ENCODE measurements around the gene EIF2S3. TPM values are rescaled to one million over a fixed set of nuclear protein-coding genes. Genes with fewer than 3 reads are reported as not detected.

The EIF2S3 gene
- total RNA-seq, 1 experiment from 2014 or later, result 225 TPM

DNA sequence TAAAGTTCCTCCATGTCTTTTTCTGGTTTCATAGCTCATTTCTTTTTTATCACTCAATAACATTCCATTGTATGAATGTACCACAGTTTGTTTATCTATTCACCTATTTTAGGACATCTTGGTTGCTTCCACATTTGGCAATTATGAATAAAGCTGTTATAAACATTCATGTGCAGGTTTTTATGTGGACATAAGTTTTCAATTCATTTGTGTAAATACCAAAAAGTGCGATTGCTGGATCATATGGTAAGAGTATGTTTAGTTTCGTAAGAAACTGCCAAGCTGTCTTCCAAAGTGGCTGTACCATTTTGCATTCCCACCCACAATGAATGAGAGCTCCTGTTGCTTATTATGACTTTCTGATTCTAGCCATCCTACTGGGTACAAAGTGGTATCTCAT, 58.4 kb downstream of the EIF2S3 start:
- no TSS peak for BruUV-seq (replicated peaks)
- ChIA-PET CTCF (no interaction called here), POLR2A (ENCODE audit: low non-redundant PET) (interaction anchor here (0.5 kb wide), 1 partner anchor 59 kb away, joined by 12 read pairs; no protein-coding TSS in a partner anchor)

DNA sequence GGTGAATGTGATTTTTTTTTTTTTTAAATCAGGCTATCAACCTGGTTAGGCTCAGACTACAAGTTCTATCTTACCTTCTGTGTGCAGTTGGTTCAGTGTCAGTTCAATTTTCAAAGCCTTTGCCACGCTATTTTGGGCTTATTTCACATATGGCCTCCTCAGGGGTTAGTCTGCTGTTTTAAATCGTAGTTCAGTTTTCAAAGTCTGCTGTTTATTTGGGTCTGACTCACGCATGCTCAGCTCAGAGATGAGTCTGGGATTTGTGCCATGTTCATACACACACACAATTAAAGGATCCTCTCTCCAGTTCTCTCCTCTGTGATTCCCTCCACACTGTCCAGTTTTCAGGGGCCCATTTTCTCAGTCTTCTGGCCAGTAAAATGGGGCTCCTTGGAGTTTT, 62.5 kb downstream of the EIF2S3 start:
- ChIA-PET POLR2A (ENCODE audit: low non-redundant PET) (interaction anchor here (0.6 kb wide), 1 partner anchor 1041 kb away, joined by 3 read pairs; no protein-coding TSS in a partner anchor), CTCF (no interaction called here)
- BruUV-seq (replicated peaks), result no TSS peak
- TF ChIP-seq EZH2 (IDR thresholded peaks at IDR 0.05; ENCODE audit: borderline replicate concordance, low read depth, low read length, poor library complexity, severe bottlenecking), result no peak
- TF ChIP-seq, protein P1, sequence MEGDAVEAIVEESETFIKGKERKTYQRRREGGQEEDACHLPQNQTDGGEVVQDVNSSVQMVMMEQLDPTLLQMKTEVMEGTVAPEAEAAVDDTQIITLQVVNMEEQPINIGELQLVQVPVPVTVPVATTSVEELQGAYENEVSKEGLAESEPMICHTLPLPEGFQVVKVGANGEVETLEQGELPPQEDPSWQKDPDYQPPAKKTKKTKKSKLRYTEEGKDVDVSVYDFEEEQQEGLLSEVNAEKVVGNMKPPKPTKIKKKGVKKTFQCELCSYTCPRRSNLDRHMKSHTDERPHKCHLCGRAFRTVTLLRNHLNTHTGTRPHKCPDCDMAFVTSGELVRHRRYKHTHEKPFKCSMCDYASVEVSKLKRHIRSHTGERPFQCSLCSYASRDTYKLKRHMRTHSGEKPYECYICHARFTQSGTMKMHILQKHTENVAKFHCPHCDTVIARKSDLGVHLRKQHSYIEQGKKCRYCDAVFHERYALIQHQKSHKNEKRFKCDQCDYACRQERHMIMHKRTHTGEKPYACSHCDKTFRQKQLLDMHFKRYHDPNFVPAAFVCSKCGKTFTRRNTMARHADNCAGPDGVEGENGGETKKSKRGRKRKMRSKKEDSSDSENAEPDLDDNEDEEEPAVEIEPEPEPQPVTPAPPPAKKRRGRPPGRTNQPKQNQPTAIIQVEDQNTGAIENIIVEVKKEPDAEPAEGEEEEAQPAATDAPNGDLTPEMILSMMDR (conservative IDR thresholded peaks at IDR 0.05; ENCODE audit: low read depth, low read length), result no peak
- no peak overlapping the region for H3K4me3 ChIP-seq (ENCODE audit: low read depth, low read length, poor library complexity, severe bottlenecking)
- no peaks in the 10 kb centered on the region for H3K9me3 ChIP-seq (ENCODE audit: low read depth, low read length, poor library complexity, severe bottlenecking)
- H3K27ac ChIP-seq (ENCODE audit: low read depth, low read length, poor library complexity, severe bottlenecking), result no peak overlapping the region
- no peaks in the 10 kb centered on the region for H3K4me1 ChIP-seq (ENCODE audit: insufficient read depth, low read length, poor library complexity, severe bottlenecking)
- H3K27me3 ChIP-seq (replicated peaks; ENCODE audit: insufficient read depth, low read depth, low read length, poor library complexity), result no peaks in the 10 kb centered on the region
- DNase-seq (ENCODE audit: low spot score), result peak; percentile 40
- H3K36me3 ChIP-seq (ENCODE audit: insufficient read depth, low read length, poor library complexity, severe bottlenecking), result no peaks in the 10 kb centered on the region
- intact Hi-C loops (cut with micrococcal nuclease; ENCODE audit: unreplicated experiment), result no loop called here

More for the DNA sequence above, 58.4 kb downstream of the EIF2S3 start:
- no peak overlapping the region for H3K27ac ChIP-seq (ENCODE audit: low read depth, low read length, poor library complexity, severe bottlenecking)
- H3K4me3 ChIP-seq (ENCODE audit: low read depth, low read length, poor library complexity, severe bottlenecking), result no peak overlapping the region
- no peaks in the 10 kb centered on the region for H3K9me3 ChIP-seq (ENCODE audit: low read depth, low read length, poor library complexity, severe bottlenecking)
- peaks cover 1% of the 10 kb centered on the region for H3K27me3 ChIP-seq (replicated peaks; ENCODE audit: insufficient read depth, low read depth, low read length, poor library complexity)
- H3K36me3 ChIP-seq (ENCODE audit: insufficient read depth, low read length, poor library complexity, severe bottlenecking), result no peaks in the 10 kb centered on the region
- DNase-seq (ENCODE audit: low spot score), result no peak
- no peak for TF ChIP-seq EZH2 (IDR thresholded peaks at IDR 0.05; ENCODE audit: borderline replicate concordance, low read depth, low read length, poor library complexity, severe bottlenecking)
- TF ChIP-seq, protein P1 (conservative IDR thresholded peaks at IDR 0.05; ENCODE audit: low read depth, low read length), result no peak
- intact Hi-C loops (cut with micrococcal nuclease; ENCODE audit: unreplicated experiment), result no loop called here
- H3K4me1 ChIP-seq (ENCODE audit: insufficient read depth, low read length, poor library complexity, severe bottlenecking), result no peaks in the 10 kb centered on the region

DNA sequence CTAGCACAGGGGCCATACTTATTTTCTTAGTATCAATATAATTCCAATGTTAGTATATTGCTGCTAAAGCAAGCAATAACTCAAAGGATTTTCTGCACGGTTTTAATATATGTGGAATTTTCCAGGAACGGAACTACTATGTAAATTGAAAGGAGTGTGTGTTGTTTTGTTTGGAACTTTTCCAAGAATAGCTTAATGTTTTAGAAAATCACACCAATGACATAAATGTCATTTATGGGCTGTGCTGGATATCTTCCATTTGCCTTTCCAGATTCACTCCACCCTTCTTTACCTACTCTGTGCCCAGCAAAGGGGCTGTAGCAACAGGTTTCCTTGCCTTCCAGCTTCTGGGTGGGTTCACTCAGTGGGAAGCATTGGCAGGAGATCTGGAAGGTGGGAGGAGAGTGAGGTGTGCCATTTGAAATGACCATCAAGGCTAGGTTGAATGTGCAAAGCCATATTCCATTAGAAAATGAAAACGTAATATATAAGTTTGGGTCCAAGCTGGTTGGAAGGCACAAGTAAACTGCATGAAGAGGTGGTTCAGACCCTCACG, 69.6 kb downstream of the EIF2S3 start:
- H3K27me3 ChIP-seq (replicated peaks; ENCODE audit: insufficient read depth, low read depth, low read length, poor library complexity), result no peaks in the 10 kb centered on the region
- TF ChIP-seq EZH2 (IDR thresholded peaks at IDR 0.05; ENCODE audit: borderline replicate concordance, low read depth, low read length, poor library complexity, severe bottlenecking), result no peak
- TF ChIP-seq, protein P1 (conservative IDR thresholded peaks at IDR 0.05; ENCODE audit: low read depth, low read length), result no peak
- no peak for DNase-seq (ENCODE audit: low spot score)
- no peaks in the 10 kb centered on the region for H3K4me1 ChIP-seq (ENCODE audit: insufficient read depth, low read length, poor library complexity, severe bottlenecking)
- H3K27ac ChIP-seq (ENCODE audit: low read depth, low read length, poor library complexity, severe bottlenecking), result no peak overlapping the region
- intact Hi-C loops (cut with micrococcal nuclease; ENCODE audit: unreplicated experiment), result no loop called here
- H3K4me3 ChIP-seq (ENCODE audit: low read depth, low read length, poor library complexity, severe bottlenecking), result no peak overlapping the region
- POLR2A ChIA-PET (ENCODE audit: low non-redundant PET), result no interaction called here
- no peaks in the 10 kb centered on the region for H3K9me3 ChIP-seq (ENCODE audit: low read depth, low read length, poor library complexity, severe bottlenecking)
- BruUV-seq (replicated peaks), result no TSS peak
- no peaks in the 10 kb centered on the region for H3K36me3 ChIP-seq (ENCODE audit: insufficient read depth, low read length, poor library complexity, severe bottlenecking)
- CTCF ChIA-PET, result no interaction called here

Measured in A673 (cell line).